ENCODE results near the gene CERK.
A peak's percentile ranks its signal among the peaks of the same experiment; 100 is the strongest.
"Not testable (repeated sequence)": the region's sequence is repeated elsewhere in the genome, so short reads cannot be mapped to it uniquely, and the experiment has no call there.

CERK gene

GRCh38 chr22:46737976-46738646, at the start of gene CERK:
CERK (minus strand) TSS chr22:46738252; CDS start chr22:46738148, 104 bp downstream.
- H3K4me3 ChIP-seq, result peak within 1 kb of the TSS; percentile 84
- no peak for TF ChIP-seq CTCF (IDR thresholded peaks at IDR 0.05)
- peak; percentile 89 for DNase-seq (ENCODE audit: low spot score)
- H3K27ac ChIP-seq, result peak within 1 kb of the TSS; percentile 78 to 92

GRCh38 chr22:46783721-46784120, 45.7 kb upstream of the CERK start:
- TF ChIP-seq CTCF (IDR thresholded peaks at IDR 0.05), result no peak
- no peak for DNase-seq (ENCODE audit: low spot score)
- Histone ChIP-seq H3K4me3 (no peak overlapping the region), H3K27ac (no peak overlapping the region)

- not testable (repeated sequence) for H3K27ac ChIP-seq; H3K4me3 ChIP-seq; DNase-seq (ENCODE audit: low spot score)
These were observed 44.1 kb upstream of the CERK start for GRCh38 chr22:46782200-46782599.

GRCh38 chr22:46781291-46781690, 43.2 kb upstream of the CERK start:
- DNase-seq (ENCODE audit: low spot score), result no peak
- Histone ChIP-seq H3K4me3 (no peak overlapping the region), H3K27ac (no peak overlapping the region)
- TF ChIP-seq CTCF (IDR thresholded peaks at IDR 0.05), result no peak

GRCh38 chr22:46780453-46780852, 42.4 kb upstream of the CERK start:
- no peak for TF ChIP-seq CTCF (IDR thresholded peaks at IDR 0.05)
- no peak for DNase-seq (ENCODE audit: low spot score)
- no peak overlapping the region for H3K4me3 ChIP-seq
- no peak overlapping the region for H3K27ac ChIP-seq

GRCh38 chr22:46779651-46780050, 41.6 kb upstream of the CERK start:
- no peak for TF ChIP-seq CTCF (IDR thresholded peaks at IDR 0.05)
- Histone ChIP-seq H3K4me3 (no peak overlapping the region), H3K27ac (no peak overlapping the region)
- DNase-seq (ENCODE audit: low spot score), result no peak

- no peak for TF ChIP-seq CTCF (IDR thresholded peaks at IDR 0.05)
- Histone ChIP-seq H3K4me3 (no peak overlapping the region), H3K27ac (no peak overlapping the region)
- no peak for DNase-seq (ENCODE audit: low spot score)
These were observed 41.0 kb upstream of the CERK start for GRCh38 chr22:46779023-46779422.
